Ishikawa (cell line): ENCODE results near the gene VGF.

ENCODE experiments used
- CEBPB ChIP-seq: IDR thresholded peaks from 2 replicates; pipeline ENCODE4 v1.6.1; 2012
- CREB1 ChIP-seq: IDR thresholded peaks from 2 replicates; pipeline ENCODE4 v1.6.1; 2012; ENCODE audit warnings: low read depth
- EGR1 ChIP-seq: IDR thresholded peaks from 2 replicates; pipeline ENCODE4 v1.6.1; 2012
- EP300 ChIP-seq: IDR thresholded peaks from 2 replicates; pipeline ENCODE4 v1.6.1; 2012; ENCODE audit warnings: borderline replicate concordance
- FOXM1 ChIP-seq: IDR thresholded peaks from 2 replicates; pipeline ENCODE4 v1.6.1; 2012; ENCODE audit warnings: low read depth, borderline replicate concordance
- NFIC ChIP-seq: IDR thresholded peaks from 2 replicates; pipeline ENCODE4 v1.6.1; 2012
- RAD21 ChIP-seq: IDR thresholded peaks from 2 replicates; pipeline ENCODE4 v1.6.1; 2012; ENCODE audit warnings: low read depth
- TAF1 ChIP-seq: IDR thresholded peaks from 2 replicates; pipeline ENCODE4 v1.6.1; 2012; ENCODE audit warnings: low read depth, mild to moderate bottlenecking
- TCF12 ChIP-seq: IDR thresholded peaks from 2 replicates; pipeline ENCODE4 v1.6.1; 2012; ENCODE audit warnings: low read depth
- TEAD4 ChIP-seq: IDR thresholded peaks from 2 replicates; pipeline ENCODE4 v1.6.1; 2012
- YY1 ChIP-seq: IDR thresholded peaks from 2 replicates; pipeline ENCODE4 v1.6.1; 2012; ENCODE audit warnings: low read depth
- ZBTB7A ChIP-seq: IDR thresholded peaks from 2 replicates; pipeline ENCODE4 v1.6.1; 2012; ENCODE audit warnings: low read depth
- TF ChIP-seq, protein P1 (sequence below): IDR thresholded peaks from 2 replicates; pipeline ENCODE4 v1.6.1; 2012
- TF ChIP-seq, protein P2 (sequence below): IDR thresholded peaks from 2 replicates; pipeline ENCODE4 v1.6.1; 2012; ENCODE audit warnings: low read depth, mild to moderate bottlenecking
- TF ChIP-seq, protein P3 (sequence below): IDR thresholded peaks from 2 replicates; pipeline ENCODE4 v1.6.1; 2012

VGF gene

DNA sequence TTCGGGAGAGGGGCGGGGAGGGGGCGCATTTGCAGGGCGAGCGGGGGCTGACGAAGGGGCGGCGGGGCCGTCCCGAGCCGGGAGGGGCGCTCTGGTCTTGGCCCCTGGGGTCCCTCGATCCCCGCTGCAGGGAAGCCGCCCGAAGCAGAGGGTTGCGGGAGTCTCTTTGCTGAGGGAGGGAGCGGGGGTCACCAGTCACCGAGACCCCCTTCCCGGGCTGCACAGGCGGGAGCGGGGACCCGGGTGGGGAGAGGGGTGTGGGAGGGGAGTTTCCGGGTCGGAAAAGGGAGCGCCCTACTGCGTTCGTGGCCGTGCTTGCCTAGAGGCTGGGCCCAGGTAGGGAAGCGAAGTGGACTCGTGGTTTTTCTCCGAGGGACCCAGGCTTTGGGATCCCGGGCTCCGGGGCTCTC is 10.7 kb downstream of the VGF start:
- peak; percentile 61; the same call in 1 of the 2 replicates for TF ChIP-seq ZBTB7A
- TF ChIP-seq, protein P1, sequence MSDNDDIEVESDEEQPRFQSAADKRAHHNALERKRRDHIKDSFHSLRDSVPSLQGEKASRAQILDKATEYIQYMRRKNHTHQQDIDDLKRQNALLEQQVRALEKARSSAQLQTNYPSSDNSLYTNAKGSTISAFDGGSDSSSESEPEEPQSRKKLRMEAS, result no peak

DNA sequence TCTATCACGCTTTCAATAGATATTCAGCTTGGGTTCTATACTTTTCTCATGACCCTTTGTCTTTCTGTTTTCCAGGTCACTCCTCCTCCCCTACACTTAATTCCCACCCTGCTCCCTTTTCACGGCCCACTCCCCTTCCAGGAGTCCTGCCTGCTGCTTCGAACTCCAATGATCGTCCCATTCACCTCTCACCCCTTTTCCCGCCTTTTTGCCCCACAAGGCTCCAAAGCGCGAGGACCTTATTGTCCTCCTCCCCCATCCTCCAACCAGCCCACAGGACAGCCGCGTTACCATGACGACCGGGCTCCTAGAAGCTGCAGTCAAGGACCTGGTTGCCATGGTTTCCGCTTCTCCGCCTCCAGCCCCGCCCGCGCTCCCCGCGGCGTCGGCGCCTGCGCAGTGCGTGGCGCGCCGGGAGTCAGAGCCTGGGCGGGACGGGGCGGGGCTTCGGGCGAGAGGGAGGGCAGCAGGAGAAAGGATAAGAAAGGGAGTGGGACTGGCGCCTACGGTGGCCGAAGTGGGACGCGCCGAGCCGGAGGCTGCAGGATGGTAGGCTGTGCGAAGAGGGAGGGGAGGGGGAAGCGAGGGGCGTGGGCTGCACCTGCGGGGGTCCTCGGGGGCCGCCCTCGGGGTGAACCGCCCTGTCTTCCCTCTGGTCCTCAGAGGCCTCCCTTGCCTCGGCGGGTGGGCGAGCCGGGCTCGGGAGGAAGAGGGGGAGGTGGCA is 11.2 kb downstream of the VGF start, which contains the start of gene AP1S1:
Gene AP1S1 (plus strand): TSS at position 508 of the 724 bp plus-strand sequence. CDS start 39 bp downstream, at position 547.
- TF ChIP-seq EP300 (no peak), ZBTB7A (peak; percentile 95; the same call in 1 of the 2 replicates), FOXM1 (no peak), CREB1 (no peak), YY1 (no peak), CEBPB (no peak), NFIC (no peak), TCF12 (no peak), TAF1 (no peak), RAD21 (no peak), TEAD4 (no peak), EGR1 (no peak)
- TF ChIP-seq, protein P2, sequence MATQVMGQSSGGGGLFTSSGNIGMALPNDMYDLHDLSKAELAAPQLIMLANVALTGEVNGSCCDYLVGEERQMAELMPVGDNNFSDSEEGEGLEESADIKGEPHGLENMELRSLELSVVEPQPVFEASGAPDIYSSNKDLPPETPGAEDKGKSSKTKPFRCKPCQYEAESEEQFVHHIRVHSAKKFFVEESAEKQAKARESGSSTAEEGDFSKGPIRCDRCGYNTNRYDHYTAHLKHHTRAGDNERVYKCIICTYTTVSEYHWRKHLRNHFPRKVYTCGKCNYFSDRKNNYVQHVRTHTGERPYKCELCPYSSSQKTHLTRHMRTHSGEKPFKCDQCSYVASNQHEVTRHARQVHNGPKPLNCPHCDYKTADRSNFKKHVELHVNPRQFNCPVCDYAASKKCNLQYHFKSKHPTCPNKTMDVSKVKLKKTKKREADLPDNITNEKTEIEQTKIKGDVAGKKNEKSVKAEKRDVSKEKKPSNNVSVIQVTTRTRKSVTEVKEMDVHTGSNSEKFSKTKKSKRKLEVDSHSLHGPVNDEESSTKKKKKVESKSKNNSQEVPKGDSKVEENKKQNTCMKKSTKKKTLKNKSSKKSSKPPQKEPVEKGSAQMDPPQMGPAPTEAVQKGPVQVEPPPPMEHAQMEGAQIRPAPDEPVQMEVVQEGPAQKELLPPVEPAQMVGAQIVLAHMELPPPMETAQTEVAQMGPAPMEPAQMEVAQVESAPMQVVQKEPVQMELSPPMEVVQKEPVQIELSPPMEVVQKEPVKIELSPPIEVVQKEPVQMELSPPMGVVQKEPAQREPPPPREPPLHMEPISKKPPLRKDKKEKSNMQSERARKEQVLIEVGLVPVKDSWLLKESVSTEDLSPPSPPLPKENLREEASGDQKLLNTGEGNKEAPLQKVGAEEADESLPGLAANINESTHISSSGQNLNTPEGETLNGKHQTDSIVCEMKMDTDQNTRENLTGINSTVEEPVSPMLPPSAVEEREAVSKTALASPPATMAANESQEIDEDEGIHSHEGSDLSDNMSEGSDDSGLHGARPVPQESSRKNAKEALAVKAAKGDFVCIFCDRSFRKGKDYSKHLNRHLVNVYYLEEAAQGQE, result no peak
- TF ChIP-seq, protein P1, result peak; percentile 99
- TF ChIP-seq, protein P3, sequence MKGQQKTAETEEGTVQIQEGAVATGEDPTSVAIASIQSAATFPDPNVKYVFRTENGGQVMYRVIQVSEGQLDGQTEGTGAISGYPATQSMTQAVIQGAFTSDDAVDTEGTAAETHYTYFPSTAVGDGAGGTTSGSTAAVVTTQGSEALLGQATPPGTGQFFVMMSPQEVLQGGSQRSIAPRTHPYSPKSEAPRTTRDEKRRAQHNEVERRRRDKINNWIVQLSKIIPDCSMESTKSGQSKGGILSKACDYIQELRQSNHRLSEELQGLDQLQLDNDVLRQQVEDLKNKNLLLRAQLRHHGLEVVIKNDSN, result no peak

DNA sequence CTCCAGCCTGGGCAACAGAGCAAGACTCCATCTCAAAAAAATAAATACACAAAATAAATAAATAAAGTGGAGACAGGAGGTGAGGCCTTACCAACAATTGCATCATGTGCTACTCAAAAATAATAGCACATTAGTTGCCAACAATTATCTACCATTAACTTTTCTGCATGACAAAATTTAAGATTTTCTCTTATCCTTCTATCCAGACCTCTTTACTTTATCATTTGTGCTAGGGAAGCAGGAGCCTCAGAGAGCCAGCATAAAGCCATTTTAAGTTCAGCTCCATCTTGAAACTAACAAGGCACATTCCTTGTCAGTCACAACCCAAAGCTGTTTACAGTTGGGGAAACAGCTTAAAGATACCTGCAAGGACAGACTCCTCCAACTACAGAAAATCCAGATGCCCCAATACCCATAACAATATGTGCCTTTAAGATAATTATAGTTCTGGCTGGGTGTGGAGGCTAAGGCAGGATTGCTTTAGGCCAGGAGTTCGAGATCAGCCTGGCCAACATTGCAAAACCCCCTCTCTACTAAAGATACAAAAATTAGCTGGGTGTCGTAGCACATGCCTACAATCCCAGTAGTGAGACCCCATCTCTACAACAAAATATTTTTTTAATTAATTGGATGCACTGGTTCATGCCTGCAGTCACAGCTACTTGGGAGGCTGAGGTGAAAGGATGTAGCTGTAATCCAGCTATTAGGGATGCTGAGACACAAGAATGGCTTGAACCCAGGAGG is 13.3 kb downstream of the VGF start:
- TF ChIP-seq RAD21 (no peak), EGR1 (no peak), TEAD4 (no peak), TCF12 (no peak), EP300 (no peak), ZBTB7A (no peak), TAF1 (no peak), NFIC (no peak), FOXM1 (no peak), CEBPB (no peak), YY1 (no peak), CREB1 (no peak)
- TF ChIP-seq, protein P1, result no peak
- TF ChIP-seq, protein P3, result no peak
- TF ChIP-seq, protein P2, result no peak

DNA sequence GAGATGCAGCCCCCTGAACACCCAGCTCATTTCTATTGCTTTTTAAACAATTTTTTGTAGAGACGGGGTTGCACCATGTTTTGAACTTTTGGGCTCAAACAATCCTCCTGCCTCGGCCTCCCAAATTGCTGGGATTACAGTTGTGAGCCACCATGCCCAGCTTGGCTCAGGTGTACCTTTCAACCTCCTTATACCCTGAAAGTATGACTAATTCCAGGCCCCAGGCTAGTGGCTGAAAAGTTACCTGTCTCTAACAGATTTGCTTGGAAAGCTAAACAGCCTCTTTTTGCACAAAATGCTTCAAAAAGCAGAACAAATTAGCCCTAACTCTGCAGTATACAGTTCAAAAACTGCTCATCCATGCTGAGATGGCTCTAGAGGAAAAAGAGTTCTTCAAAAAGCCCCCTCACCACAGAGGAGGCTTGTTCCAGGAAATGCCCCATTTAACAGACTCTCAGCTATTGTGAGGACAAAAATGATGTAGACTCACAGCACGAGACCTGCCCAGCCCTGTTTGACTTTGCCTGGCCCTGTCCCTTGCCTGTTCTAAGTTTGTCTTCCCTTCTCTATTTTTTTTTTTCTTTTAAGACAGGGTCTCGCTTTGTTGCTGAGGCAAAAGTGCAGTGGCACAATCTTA is 24.5 kb downstream of the VGF start:
- TF ChIP-seq, protein P1, result no peak

DNA sequence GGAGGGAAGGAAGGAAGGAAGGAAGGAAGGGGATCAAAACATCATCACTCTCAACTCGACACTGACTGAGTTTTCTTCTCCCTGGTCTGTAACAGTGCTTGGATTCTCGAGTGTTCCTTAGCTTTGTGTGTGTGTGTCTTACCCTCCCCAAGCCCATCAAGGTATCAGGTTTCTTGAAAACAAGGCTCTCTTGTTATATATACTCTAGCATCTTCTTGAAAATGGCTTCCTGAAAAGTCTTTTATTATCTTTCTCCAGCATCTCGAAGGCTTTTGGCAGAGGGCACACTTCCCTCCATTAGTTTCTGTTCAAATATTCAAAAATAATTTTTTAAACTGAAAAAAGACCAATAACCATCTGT is 25.1 kb downstream of the VGF start:
- no peak for TF ChIP-seq RAD21
- TF ChIP-seq EP300, result no peak
- TF ChIP-seq TAF1, result no peak
- TF ChIP-seq EGR1, result no peak
- TF ChIP-seq ZBTB7A, result no peak
- TF ChIP-seq CEBPB, result no peak
- TF ChIP-seq CREB1, result no peak
- TF ChIP-seq TEAD4, result no peak
- TF ChIP-seq, protein P2, result no peak
- TF ChIP-seq, protein P1, result no peak
- TF ChIP-seq NFIC, result no peak
- no peak for TF ChIP-seq FOXM1
- TF ChIP-seq, protein P3, result no peak
- TF ChIP-seq TCF12, result no peak
- no peak for TF ChIP-seq YY1
